HG03460 (cell line): ENCODE measurements around the gene ARHGAP23.
"Not testable (repeated sequence)": the region's sequence is repeated elsewhere in the genome, so short reads cannot be mapped to it uniquely, and the experiment has no call there.

Experiments used
- ATAC-seq: cut with Tn5 transposase; IDR thresholded peaks from one replicate; pipeline ENCODE4 v1.9.1; 2021; ENCODE audit not compliant: unreplicated experiment

ARHGAP23 gene

GRCh38 chr17:38420518-38420917 is 7.7 kb upstream of the ARHGAP23 start:
- no peak for ATAC-seq

- ATAC-seq: no peak
These were observed 7.0 kb upstream of the ARHGAP23 start for GRCh38 chr17:38421171-38421841.

GRCh38 chr17:38421871-38422827 is 6.1 kb upstream of the ARHGAP23 start:
- ATAC-seq: no peak

GRCh38 chr17:38424297-38424972 is 3.8 kb upstream of the ARHGAP23 start:
- no peak for ATAC-seq

- no peak for ATAC-seq
These were observed 3.2 kb upstream of the ARHGAP23 start for GRCh38 chr17:38425031-38425430.

- ATAC-seq: no peak
These were observed 2.5 kb upstream of the ARHGAP23 start for GRCh38 chr17:38425744-38426143.

GRCh38 chr17:38426441-38426840 is 1.8 kb upstream of the ARHGAP23 start:
- no peak for ATAC-seq

- ATAC-seq: no peak
These were observed 909 bp upstream of the ARHGAP23 start for GRCh38 chr17:38427160-38427949.

GRCh38 chr17:38428643-38429371 is 543 bp downstream of the ARHGAP23 start:
- ATAC-seq: no peak

GRCh38 chr17:38429476-38430100 is 1.3 kb downstream of the ARHGAP23 start:
- ATAC-seq: no peak

- ATAC-seq: no peak
These were observed 2.1 kb downstream of the ARHGAP23 start for GRCh38 chr17:38430316-38430715.

- no peak for ATAC-seq
These were observed 2.6 kb downstream of the ARHGAP23 start for GRCh38 chr17:38430822-38431221.

GRCh38 chr17:38431346-38432145 is 3.3 kb downstream of the ARHGAP23 start:
- no peak for ATAC-seq

GRCh38 chr17:38434178-38434665 is 6.0 kb downstream of the ARHGAP23 start:
- ATAC-seq: no peak

- ATAC-seq: no peak
These were observed 7.5 kb downstream of the ARHGAP23 start for GRCh38 chr17:38435795-38436194.

GRCh38 chr17:38436386-38436785 is 8.1 kb downstream of the ARHGAP23 start:
- ATAC-seq: no peak

- not testable (repeated sequence) for ATAC-seq
These were observed 9.0 kb downstream of the ARHGAP23 start for GRCh38 chr17:38437313-38437712.

- ATAC-seq: no peak
These were observed 11.2 kb downstream of the ARHGAP23 start for GRCh38 chr17:38439436-38439835.
